ENCODE data around the gene FAM83D.

FAM83D gene

GRCh38 chr20:38888059-38888831 lies 38.0 kb upstream of the FAM83D start:
- TF ChIP-seq EZH2phosphoT487 (IDR thresholded peaks at IDR 0.05; ENCODE audit: borderline replicate concordance, low read length) (no peak), CTCF (IDR thresholded peaks at IDR 0.05; ENCODE audit: low read depth, low read length, poor library complexity, severe bottlenecking) (no peak)
- Histone ChIP-seq H3K36me3 (ENCODE audit: control insufficient read depth, low read length) (peaks cover 44% of the 10 kb centered on the region), H3K4me3 (ENCODE audit: low read length) (no peak overlapping the region), H3K9me3 (ENCODE audit: control insufficient read depth, insufficient read depth, low read length) (no peaks in the 10 kb centered on the region), H3K27ac (ENCODE audit: low read depth, low read length) (no peak overlapping the region), H4K20me1 (ENCODE audit: control insufficient read depth, insufficient read depth, low read depth, low read length) (no peaks in the 10 kb centered on the region), H3K4me2 (ENCODE audit: low read length) (no peak overlapping the region), H3K27me3 (ENCODE audit: control insufficient read depth, low read length) (no peaks in the 10 kb centered on the region), H3K4me1 (ENCODE audit: control insufficient read depth, low read length) (peaks cover 86% of the 10 kb centered on the region), H3K79me2 (ENCODE audit: control insufficient read depth, low read length) (peaks cover 57% of the 10 kb centered on the region), H3F3A (ENCODE audit: control insufficient read depth, insufficient read depth) (peaks cover 17% of the 10 kb centered on the region), H3K9me2 (replicated peaks; ENCODE audit: control insufficient read depth, low read length) (no peaks in the 10 kb centered on the region)

DNA sequence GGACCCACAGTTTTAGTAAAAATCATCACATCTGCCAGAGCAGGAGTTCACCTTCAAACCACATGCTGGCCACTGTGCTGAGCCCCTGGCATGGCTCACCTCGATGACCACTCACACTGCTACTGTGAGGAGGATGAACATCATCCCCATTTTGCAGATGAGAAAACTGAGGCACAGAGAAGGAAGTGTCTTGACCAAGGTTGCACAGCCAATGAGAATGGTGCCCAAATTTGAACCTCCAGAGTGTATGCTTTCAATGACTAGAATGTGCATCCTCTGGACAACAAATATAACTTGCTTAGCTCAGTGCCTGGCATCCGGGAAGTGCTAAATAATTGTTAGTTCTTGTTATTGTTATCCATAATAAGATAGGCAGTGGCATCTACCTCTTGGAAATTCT lies 37.2 kb upstream of the FAM83D start:
- Histone ChIP-seq H3K27me3 (ENCODE audit: control insufficient read depth, low read length) (no peaks in the 10 kb centered on the region), H3K27ac (ENCODE audit: low read depth, low read length) (no peak overlapping the region), H3K9me2 (replicated peaks; ENCODE audit: control insufficient read depth, low read length) (no peaks in the 10 kb centered on the region), H3K36me3 (ENCODE audit: control insufficient read depth, low read length) (peaks cover 38% of the 10 kb centered on the region), H3K79me2 (ENCODE audit: control insufficient read depth, low read length) (peaks cover 49% of the 10 kb centered on the region), H3K9me3 (ENCODE audit: control insufficient read depth, insufficient read depth, low read length) (no peaks in the 10 kb centered on the region), H3K4me3 (ENCODE audit: low read length) (no peak overlapping the region), H3K4me1 (ENCODE audit: control insufficient read depth, low read length) (peaks cover 86% of the 10 kb centered on the region), H4K20me1 (ENCODE audit: control insufficient read depth, insufficient read depth, low read depth, low read length) (no peaks in the 10 kb centered on the region), H3F3A (ENCODE audit: control insufficient read depth, insufficient read depth) (peaks cover 21% of the 10 kb centered on the region), H3K4me2 (ENCODE audit: low read length) (no peak overlapping the region)
- TF ChIP-seq CTCF (IDR thresholded peaks at IDR 0.05; ENCODE audit: low read depth, low read length, poor library complexity, severe bottlenecking): no peak
- TF ChIP-seq EZH2phosphoT487 (IDR thresholded peaks at IDR 0.05; ENCODE audit: borderline replicate concordance, low read length): no peak

- TF ChIP-seq EZH2phosphoT487 (IDR thresholded peaks at IDR 0.05; ENCODE audit: borderline replicate concordance, low read length) (no peak), CTCF (IDR thresholded peaks at IDR 0.05; ENCODE audit: low read depth, low read length, poor library complexity, severe bottlenecking) (no peak)
- Histone ChIP-seq H3K36me3 (ENCODE audit: control insufficient read depth, low read length) (peaks cover 42% of the 10 kb centered on the region), H3K27ac (ENCODE audit: low read depth, low read length) (peak overlapping the region; percentile 95), H3F3A (ENCODE audit: control insufficient read depth, insufficient read depth) (peaks cover 21% of the 10 kb centered on the region), H3K79me2 (ENCODE audit: control insufficient read depth, low read length) (peaks cover 51% of the 10 kb centered on the region), H4K20me1 (ENCODE audit: control insufficient read depth, insufficient read depth, low read depth, low read length) (no peaks in the 10 kb centered on the region), H3K4me3 (ENCODE audit: low read length) (no peak overlapping the region), H3K9me3 (ENCODE audit: control insufficient read depth, insufficient read depth, low read length) (no peaks in the 10 kb centered on the region), H3K4me1 (ENCODE audit: control insufficient read depth, low read length) (peaks cover 88% of the 10 kb centered on the region), H3K4me2 (ENCODE audit: low read length) (no peak overlapping the region), H3K9me2 (replicated peaks; ENCODE audit: control insufficient read depth, low read length) (no peaks in the 10 kb centered on the region), H3K27me3 (ENCODE audit: control insufficient read depth, low read length) (no peaks in the 10 kb centered on the region)
Observed at GRCh38 chr20:38889792-38890496, 36.3 kb upstream of the FAM83D start.
